Superior temporal gyrus (tissue), 1 donor: Measurements from ENCODE around the gene ZNF516.
A peak's percentile ranks its signal among the peaks of the same experiment; 100 is the strongest.

Experiments used
- DNase-seq: peaks from one replicate; pipeline ENCODE4 v3.0.0-alpha.2; 2016; ENCODE audit errors: extremely low spot score

The ZNF516 gene

DNA sequence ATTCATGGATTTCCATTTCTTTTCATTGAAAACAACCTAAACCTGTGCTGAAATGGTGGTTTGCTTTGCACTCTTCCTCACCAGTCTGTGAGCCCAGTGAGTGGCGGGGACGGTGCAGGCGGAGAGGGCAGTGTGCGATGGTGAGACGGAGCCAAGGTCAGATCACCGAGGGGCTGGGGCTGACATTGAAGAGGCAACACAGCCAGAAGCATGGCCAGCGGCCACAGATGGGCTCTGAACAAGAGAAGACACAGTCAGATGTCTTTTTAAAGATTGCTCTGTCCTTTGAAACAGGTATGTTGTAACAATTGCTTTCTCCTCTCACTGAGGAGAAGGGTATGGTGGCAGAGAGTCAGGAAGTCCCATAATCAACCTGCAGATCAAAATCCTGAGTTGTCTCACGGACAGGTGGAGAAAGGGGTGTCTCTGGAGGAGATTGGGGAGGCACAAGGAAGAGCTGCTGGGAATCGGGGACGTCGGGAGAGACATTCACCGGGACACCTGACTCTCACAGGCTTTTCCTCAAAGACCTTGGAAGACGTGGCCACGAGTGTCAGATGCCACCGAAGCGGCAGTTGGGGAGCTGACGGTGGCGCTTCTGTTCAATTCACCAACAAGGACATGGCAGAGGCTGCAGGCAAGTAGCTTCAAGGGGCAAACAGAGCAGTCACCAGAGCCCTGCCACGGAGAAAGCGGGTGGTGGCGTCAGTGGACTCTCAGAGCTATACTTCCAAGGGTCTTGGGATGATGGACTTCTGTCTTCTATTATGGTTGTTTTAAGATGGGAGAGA, 12.1 kb upstream of the ZNF516 start:
- no peak for DNase-seq

DNA sequence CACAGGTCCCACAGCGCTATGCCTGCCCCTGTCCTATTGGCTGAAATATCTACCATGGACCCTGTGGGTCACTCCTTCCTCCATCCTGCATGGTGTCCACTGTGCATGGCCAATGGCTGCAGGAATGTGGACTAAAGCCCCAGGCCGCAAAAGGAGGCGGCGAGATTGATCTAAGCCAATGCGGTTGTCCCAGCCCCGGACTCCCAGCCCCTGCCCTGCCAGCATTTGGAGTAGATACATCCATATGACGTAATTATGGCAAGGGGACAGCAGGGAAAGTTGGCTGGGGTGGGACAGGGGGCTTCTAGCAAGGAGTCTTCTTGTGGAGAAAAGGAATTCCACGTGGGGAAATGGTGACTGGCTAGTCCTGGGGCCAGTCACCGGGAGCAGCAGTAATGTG, 11.4 kb upstream of the ZNF516 start:
- DNase-seq = no peak

GRCh38 chr18:76505614-76506013, 10.6 kb upstream of the ZNF516 start:
- DNase-seq = no peak

GRCh38 chr18:76504749-76505148, 9.7 kb upstream of the ZNF516 start:
- no peak for DNase-seq

- DNase-seq = no peak
Measured at GRCh38 chr18:76503649-76504386, 8.8 kb upstream of the ZNF516 start.

GRCh38 chr18:76502551-76502950, 7.5 kb upstream of the ZNF516 start:
- no peak for DNase-seq

DNA sequence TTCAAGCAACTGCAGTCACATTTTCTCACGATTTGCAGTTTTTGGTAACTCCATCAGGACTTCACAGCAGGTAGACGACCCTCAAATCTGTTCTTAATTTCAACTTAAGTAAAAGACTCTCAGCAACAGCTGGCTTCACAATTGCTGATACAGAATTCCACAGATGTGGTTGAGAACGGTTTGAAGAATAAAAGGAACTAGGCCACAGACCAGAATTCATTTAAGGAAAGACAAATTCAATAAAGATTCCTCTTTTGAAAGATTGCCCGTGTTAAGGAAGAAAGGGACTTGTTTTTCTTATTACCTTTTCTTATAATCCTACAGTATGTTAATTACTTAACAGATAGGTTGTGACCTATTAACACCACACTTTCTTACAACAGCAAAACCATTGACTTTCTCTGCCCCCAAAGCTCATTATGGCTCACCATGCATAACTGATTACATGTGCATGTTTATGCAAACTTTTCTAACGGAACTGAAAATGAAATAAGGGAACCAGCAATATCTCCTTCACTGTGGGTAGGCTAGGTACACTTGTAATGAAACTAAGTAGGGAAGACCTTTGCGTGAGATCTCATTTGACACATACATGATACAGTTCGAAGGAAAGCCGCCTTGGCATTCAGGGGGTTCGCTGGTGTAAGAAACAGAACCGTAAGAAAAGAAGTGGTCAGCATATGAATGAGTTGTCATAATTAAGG, 4.7 kb upstream of the ZNF516 start:
- peak; percentile 15 for DNase-seq

GRCh38 chr18:76499021-76499420, 4.0 kb upstream of the ZNF516 start:
- DNase-seq = no peak

GRCh38 chr18:76498064-76498463, 3.0 kb upstream of the ZNF516 start:
- DNase-seq = no peak

- DNase-seq = no peak
Measured at GRCh38 chr18:76497021-76497420, 2.0 kb upstream of the ZNF516 start.

GRCh38 chr18:76496194-76496890, 1.3 kb upstream of the ZNF516 start:
- DNase-seq = no peak

DNA sequence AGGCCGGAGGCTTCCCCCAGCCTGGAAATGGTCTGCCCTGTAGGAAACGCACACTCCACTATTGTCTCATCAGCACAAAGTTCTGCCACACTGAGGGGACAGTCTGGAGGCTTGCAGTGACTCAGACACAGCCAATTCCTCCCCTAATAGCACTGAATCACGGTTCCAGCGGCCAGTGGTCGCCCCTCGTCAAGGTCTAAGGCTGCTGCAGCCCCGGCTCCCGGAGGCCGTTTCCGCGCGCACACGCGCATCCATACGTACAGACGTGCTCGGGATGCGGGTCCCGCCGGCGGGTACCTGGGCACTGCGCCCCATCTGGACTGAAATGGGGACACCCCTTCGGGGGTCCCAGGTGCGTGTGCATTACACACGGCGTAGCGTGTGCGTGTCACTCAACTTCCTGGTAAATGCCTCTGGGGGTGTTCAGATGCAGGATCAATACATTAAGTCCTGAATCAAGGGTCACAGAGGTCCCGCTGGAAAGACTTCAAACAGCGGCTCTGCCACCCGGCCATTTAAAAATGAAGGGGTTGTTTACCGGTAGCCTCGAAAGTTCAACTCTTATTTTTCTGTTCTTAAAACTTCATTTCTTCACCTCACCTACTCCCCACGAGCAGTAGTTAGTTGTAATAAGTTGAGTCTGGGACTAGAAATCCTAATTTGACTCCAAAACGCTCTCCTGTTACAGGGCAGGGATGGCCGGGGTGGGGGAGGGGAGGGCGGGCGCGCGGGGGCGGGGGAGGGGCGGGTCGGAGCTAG, 572 bp upstream of the ZNF516 start:
- DNase-seq = no peak

GRCh38 chr18:76494231-76495005, 624 bp downstream of the ZNF516 start:
- no peak for DNase-seq

GRCh38 chr18:76493213-76494161, 1.6 kb downstream of the ZNF516 start:
- peak; percentile 68 for DNase-seq

DNA sequence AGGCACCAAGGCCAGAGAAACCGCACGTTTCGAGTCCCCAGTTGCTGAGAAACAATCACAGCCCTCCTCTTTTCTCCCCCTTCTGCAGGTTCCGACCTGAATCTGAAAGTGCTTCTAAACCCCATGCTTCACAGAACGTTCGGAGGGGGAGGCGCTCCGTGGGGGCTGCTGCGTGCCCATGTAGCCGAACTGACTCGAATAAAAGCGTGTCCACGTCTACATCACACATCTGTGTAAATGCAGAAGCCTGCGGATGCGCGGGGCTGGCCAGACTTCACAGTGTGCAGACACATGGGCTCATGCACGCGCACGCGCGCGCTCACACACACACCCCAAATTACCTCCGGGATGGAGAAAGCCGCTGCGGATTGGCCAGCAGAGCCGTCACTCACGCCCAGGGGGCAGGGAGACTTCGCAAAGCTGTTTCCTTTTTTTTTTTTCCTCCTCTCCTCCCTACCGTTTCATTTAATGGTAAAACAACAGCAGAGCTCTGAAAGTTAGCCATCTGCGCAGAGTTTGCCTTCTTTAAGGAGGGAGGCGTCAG, 2.3 kb downstream of the ZNF516 start:
- DNase-seq = peak; percentile 95

DNA sequence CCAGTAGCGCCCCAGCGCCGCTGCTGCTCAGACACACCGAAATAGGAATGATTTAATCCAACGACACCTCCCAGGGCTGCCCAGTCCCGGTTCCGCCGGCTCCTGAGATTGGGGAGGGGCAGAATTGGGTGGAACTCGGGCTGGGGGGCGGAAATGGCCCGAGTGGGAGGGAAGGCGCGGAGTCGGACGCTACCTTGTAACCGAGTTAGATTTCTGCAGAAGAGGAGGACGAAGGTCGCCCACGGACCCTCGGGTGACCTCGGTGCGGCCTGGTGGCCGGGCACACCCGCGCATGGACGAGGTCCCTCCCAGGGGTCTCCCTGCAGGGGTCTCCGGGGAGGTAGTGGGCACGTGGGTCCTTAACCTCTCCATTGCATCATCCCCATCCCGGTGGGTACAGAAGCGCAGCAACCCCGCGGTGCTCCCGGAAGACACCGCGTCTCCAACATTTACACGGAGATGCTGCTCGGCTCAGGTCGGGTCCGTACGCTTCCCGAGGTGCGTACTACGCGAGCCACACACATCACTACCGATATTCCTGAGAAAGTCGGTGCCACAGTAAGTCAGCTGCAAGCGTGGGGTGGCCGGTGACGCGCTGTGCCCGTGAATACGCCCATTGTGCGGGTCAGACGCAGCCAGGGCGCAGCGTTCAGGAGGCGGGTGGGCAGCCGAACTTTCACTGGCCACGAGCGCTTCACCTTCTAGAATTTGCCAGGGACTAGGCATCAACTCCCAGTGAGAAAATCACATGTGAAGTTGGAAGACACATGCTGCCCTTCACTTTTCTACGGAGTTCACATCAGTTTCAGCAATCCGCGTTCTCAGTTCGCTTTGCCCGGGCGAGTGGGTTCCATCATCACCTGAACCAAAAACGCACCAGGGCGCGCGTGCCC, 3.0 kb downstream of the ZNF516 start:
- DNase-seq = peak; percentile 42

GRCh38 chr18:76491473-76491775, 3.6 kb downstream of the ZNF516 start:
- DNase-seq = no peak
